SH-SY5Y (cell line): ENCODE measurements around the gene TXNRD3.

Experiments
- GATA2 ChIP-seq: IDR thresholded peaks from 2 replicates; pipeline ENCODE4 v1.6.1; 2011; ENCODE audit warnings: mild to moderate bottlenecking, low read depth, low read length
- GATA3 ChIP-seq: IDR thresholded peaks from 2 replicates; pipeline ENCODE4 v1.6.1; 2011; ENCODE audit warnings: low read depth, mild to moderate bottlenecking, low read length, moderate library complexity

- TF ChIP-seq GATA2: no peak
- no peak for TF ChIP-seq GATA3
Measured at GRCh38 chr3:126696701-126697267, 41.9 kb upstream of the TXNRD3 start.
